ENCODE measurements around the gene ADCY9. TPM values are rescaled to one million over a fixed set of nuclear protein-coding genes. Genes with fewer than 3 reads are reported as not detected.
"Not testable (repeated sequence)": the region's sequence is repeated elsewhere in the genome, so short reads cannot be mapped to it uniquely, and the experiment has no call there.

The ADCY9 gene
- total RNA-seq (2014; rRNA removed; shearing (Covaris generic)) = 13.4 and 16.0 TPM in 2 replicates

- DNase-seq (ENCODE audit: low spot score) = peak; percentile 41
Measured at GRCh38 chr16:4116325-4117249, at the start of gene ADCY9. Gene ADCY9 (minus strand): TSS chr16:4116442. CDS start chr16:4115442, 1,000 bp downstream.

- DNase-seq (ENCODE audit: low spot score) = no peak
Measured at GRCh38 chr16:4160658-4161430, 44.6 kb upstream of the ADCY9 start.

GRCh38 chr16:4159726-4160125 is 43.5 kb upstream of the ADCY9 start:
- no peak for DNase-seq (ENCODE audit: low spot score)

- no peak for DNase-seq (ENCODE audit: low spot score)
Measured at GRCh38 chr16:4158143-4159093, 42.2 kb upstream of the ADCY9 start.

- no peak for DNase-seq (ENCODE audit: low spot score)
Measured at GRCh38 chr16:4157376-4157825, 41.2 kb upstream of the ADCY9 start.

GRCh38 chr16:4156503-4156902 is 40.3 kb upstream of the ADCY9 start:
- not testable (repeated sequence) for DNase-seq (ENCODE audit: low spot score)

- DNase-seq (ENCODE audit: low spot score) = not testable (repeated sequence)
Measured at GRCh38 chr16:4153364-4153763, 37.1 kb upstream of the ADCY9 start.

GRCh38 chr16:4152267-4152666 is 36.0 kb upstream of the ADCY9 start:
- DNase-seq (ENCODE audit: low spot score) = no peak

GRCh38 chr16:4147236-4147635 is 31.0 kb upstream of the ADCY9 start:
- DNase-seq (ENCODE audit: low spot score) = no peak

- no peak for DNase-seq (ENCODE audit: low spot score)
Measured at GRCh38 chr16:4142268-4142667, 26.0 kb upstream of the ADCY9 start.

GRCh38 chr16:4141604-4142003 is 25.4 kb upstream of the ADCY9 start:
- DNase-seq (ENCODE audit: low spot score) = no peak

GRCh38 chr16:4140652-4141051 is 24.4 kb upstream of the ADCY9 start:
- peak; percentile 11 for DNase-seq (ENCODE audit: low spot score)

- DNase-seq (ENCODE audit: low spot score) = no peak
Measured at GRCh38 chr16:4139968-4140367, 23.7 kb upstream of the ADCY9 start.

GRCh38 chr16:4138713-4139112 is 22.5 kb upstream of the ADCY9 start:
- no peak for DNase-seq (ENCODE audit: low spot score)

- DNase-seq (ENCODE audit: low spot score) = no peak
Measured at GRCh38 chr16:4137438-4137837, 21.2 kb upstream of the ADCY9 start.

- peak; percentile 23 for DNase-seq (ENCODE audit: low spot score)
Measured at GRCh38 chr16:4136229-4136813, 20.1 kb upstream of the ADCY9 start.

GRCh38 chr16:4135537-4135936 is 19.3 kb upstream of the ADCY9 start:
- no peak for DNase-seq (ENCODE audit: low spot score)

GRCh38 chr16:4133897-4134372 is 17.7 kb upstream of the ADCY9 start:
- DNase-seq (ENCODE audit: low spot score) = no peak

- no peak for DNase-seq (ENCODE audit: low spot score)
Measured at GRCh38 chr16:4131621-4132020, 15.4 kb upstream of the ADCY9 start.

GRCh38 chr16:4124535-4125294 is 8.5 kb upstream of the ADCY9 start:
- no peak for DNase-seq (ENCODE audit: low spot score)

Measured in A172 (cell line).